ENCODE data around the gene C14orf180. TPM values are rescaled to one million over a fixed set of nuclear protein-coding genes. Genes with fewer than 3 reads are reported as not detected.

The C14orf180 gene
- total RNA-seq, 1 donor from 2014 or later: not detected

DNA sequence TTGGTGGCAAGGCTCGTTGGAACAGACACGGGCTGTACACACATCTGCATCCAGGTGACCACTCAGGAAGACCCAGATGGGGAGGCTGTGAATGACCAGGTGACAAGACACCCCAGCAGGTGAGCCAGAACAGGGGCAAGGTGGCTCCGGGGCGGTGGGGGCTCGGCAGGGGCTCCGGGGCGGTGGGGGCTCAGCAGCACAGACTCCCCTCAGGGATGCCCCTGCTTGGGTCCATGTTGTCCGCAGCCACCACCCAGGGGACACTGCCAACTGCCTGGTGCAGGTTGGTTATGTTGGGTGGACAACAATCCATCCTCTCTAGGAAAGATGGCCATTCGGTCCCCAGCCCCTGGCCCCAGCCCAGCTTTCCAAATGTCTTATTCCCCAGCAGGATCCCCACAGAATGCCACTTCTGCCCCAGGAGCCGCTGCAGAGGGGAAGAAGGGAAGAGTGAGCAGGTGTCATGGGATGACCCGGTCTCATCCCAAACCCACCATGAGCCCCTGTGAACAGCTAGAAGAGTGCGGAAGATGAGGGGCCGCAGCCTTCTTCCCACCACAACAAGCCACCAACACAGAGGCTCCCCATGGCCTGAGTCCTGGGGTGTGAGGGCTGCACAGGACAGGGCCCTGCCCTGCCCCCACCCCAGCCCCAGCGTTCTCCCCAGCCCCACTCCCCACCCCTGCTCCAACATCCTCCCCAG, 31.4 kb upstream of the C14orf180 start:
- DNase-seq (ENCODE audit: low spot score, unreplicated experiment): no peak
- Mint-ChIP-seq H3K27me3 (peaks cover 38% of the 10 kb centered on the region), H3K4me3 (ENCODE audit: low read depth) (no peak overlapping the region), H3K27ac (no peak overlapping the region), H3K9me3 (ENCODE audit: low read depth) (no peaks in the 10 kb centered on the region), H3K4me1 (ENCODE audit: low read depth) (no peaks in the 10 kb centered on the region), H3K36me3 (ENCODE audit: insufficient read depth) (no peaks in the 10 kb centered on the region)
- TF ChIP-seq, protein P1, sequence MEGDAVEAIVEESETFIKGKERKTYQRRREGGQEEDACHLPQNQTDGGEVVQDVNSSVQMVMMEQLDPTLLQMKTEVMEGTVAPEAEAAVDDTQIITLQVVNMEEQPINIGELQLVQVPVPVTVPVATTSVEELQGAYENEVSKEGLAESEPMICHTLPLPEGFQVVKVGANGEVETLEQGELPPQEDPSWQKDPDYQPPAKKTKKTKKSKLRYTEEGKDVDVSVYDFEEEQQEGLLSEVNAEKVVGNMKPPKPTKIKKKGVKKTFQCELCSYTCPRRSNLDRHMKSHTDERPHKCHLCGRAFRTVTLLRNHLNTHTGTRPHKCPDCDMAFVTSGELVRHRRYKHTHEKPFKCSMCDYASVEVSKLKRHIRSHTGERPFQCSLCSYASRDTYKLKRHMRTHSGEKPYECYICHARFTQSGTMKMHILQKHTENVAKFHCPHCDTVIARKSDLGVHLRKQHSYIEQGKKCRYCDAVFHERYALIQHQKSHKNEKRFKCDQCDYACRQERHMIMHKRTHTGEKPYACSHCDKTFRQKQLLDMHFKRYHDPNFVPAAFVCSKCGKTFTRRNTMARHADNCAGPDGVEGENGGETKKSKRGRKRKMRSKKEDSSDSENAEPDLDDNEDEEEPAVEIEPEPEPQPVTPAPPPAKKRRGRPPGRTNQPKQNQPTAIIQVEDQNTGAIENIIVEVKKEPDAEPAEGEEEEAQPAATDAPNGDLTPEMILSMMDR (IDR thresholded peaks at IDR 0.05; ENCODE audit: unreplicated experiment): no peak

DNA sequence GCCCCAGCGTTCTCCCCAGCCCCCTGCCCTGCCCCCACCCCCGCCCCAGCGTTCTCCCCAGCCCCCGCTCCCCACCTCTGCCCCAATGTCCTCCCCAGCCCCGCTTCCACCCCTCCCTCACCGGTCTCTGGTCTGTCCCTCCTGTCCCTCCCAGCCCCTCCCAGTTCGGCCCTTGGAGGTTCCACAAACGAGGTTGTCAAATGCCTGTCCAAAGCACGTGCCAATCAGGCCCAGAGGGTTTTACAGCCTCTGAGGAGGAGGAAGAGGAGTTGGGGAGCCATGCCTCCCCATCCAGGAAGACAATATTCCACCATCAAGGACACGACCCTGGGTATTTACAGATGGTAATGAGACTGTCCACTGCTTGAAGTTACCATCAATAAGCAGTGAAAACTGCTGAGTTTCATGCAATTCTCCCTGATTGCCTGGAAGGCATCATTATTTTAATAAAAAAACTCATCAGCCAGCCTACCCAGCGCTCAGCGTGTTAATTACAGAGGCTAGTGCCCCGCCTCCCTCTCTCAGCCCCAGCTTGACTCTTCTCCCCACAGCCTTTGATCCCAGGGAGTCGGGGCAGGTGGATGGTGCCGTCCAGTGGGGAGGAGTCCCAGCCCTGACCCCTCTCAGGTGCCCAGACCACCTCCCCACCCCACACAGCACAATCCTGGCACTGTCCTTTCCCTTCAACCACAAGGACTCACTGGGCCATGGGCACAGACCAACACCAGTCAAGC, 30.6 kb upstream of the C14orf180 start:
- H3K36me3 Mint-ChIP-seq (ENCODE audit: insufficient read depth): no peaks in the 10 kb centered on the region

DNA sequence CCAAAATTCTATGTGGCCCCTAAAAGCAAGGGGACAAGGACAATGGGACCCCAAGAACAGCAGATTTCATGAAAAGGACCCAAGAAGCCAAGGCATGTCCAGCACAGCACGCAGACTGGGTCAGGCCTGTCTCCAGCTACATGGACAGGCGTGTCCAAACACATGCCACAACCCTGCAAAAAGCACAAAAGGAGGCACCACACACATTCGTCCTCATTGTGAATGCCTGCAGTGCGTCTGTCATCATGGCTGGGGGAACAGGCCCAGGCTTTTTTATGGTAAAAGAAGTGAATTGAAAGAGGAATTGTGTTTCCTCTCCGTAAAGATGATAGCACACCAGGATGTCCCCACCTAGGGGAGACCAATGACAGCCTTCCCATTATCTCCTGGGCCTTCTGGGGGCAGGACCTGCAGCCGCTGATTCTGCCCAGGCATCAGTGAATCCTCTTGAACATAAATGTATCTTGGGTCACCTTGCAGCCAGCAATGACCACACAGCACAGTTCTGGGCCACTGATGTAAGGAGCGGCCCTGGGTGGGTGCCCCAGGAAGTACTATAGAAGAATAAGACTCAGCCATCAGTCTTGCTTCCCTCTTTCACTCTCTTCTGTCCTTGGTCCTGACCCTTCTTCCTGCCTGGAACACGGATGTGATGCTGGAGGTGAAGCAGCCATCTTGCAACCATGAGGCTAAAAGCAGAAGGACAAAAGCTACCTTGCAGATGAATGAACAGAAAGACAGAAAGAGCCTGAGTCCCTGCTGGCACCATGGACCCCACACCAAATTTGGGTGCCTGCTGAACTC, 29.8 kb upstream of the C14orf180 start:
- H3K27me3 Mint-ChIP-seq: peaks cover 33% of the 10 kb centered on the region
- H3K27ac Mint-ChIP-seq: no peak overlapping the region
- H3K4me1 Mint-ChIP-seq (ENCODE audit: low read depth): no peaks in the 10 kb centered on the region
- no peak for DNase-seq (ENCODE audit: low spot score, unreplicated experiment)
- no peaks in the 10 kb centered on the region for H3K36me3 Mint-ChIP-seq (ENCODE audit: insufficient read depth)
- H3K9me3 Mint-ChIP-seq (ENCODE audit: low read depth): no peaks in the 10 kb centered on the region
- TF ChIP-seq, protein P1 (IDR thresholded peaks at IDR 0.05; ENCODE audit: unreplicated experiment): no peak
- no peak overlapping the region for H3K4me3 Mint-ChIP-seq (ENCODE audit: low read depth)

More for the DNA sequence above, 30.6 kb upstream of the C14orf180 start:
- Mint-ChIP-seq H3K9me3 (ENCODE audit: low read depth) (no peaks in the 10 kb centered on the region), H3K4me3 (ENCODE audit: low read depth) (no peak overlapping the region), H3K27ac (no peak overlapping the region), H3K27me3 (peaks cover 39% of the 10 kb centered on the region), H3K4me1 (ENCODE audit: low read depth) (no peaks in the 10 kb centered on the region)
- DNase-seq (ENCODE audit: low spot score, unreplicated experiment): no peak
- TF ChIP-seq, protein P1 (IDR thresholded peaks at IDR 0.05; ENCODE audit: unreplicated experiment): no peak

- TF ChIP-seq, protein P1 (IDR thresholded peaks at IDR 0.05; ENCODE audit: unreplicated experiment): no peak
- no peaks in the 10 kb centered on the region for H3K36me3 Mint-ChIP-seq (ENCODE audit: insufficient read depth)
- no peak overlapping the region for H3K4me3 Mint-ChIP-seq (ENCODE audit: low read depth)
- H3K9me3 Mint-ChIP-seq (ENCODE audit: low read depth): no peaks in the 10 kb centered on the region
- H3K27me3 Mint-ChIP-seq: peaks cover 28% of the 10 kb centered on the region
- H3K4me1 Mint-ChIP-seq (ENCODE audit: low read depth): no peaks in the 10 kb centered on the region
- H3K27ac Mint-ChIP-seq: no peak overlapping the region
- no peak for DNase-seq (ENCODE audit: low spot score, unreplicated experiment)
These were observed 29.2 kb upstream of the C14orf180 start for GRCh38 chr14:104550340-104550860.
